Measurements from ENCODE around the gene CYP3A7.
"Not testable (repeated sequence)": the region's sequence is repeated elsewhere in the genome, so short reads cannot be mapped to it uniquely, and the experiment has no call there.

The CYP3A7 gene

GRCh38 chr7:99698867-99699730 is 35.9 kb downstream of the CYP3A7 start:
- H3K4me3 Mint-ChIP-seq; H3K4me1 Mint-ChIP-seq (ENCODE audit: low read depth); H3K27ac Mint-ChIP-seq; H3K36me3 Mint-ChIP-seq; H3K27me3 Mint-ChIP-seq; H3K9me3 Mint-ChIP-seq (ENCODE audit: low read depth): not testable (repeated sequence)

GRCh38 chr7:99694912-99695304 is 40.1 kb downstream of the CYP3A7 start:
- Mint-ChIP-seq H3K9me3 (ENCODE audit: low read depth) (no peaks in the 10 kb centered on the region), H3K27ac (no peak overlapping the region), H3K4me1 (ENCODE audit: low read depth) (peaks cover 26% of the 10 kb centered on the region), H3K4me3 (no peak overlapping the region), H3K36me3 (no peaks in the 10 kb centered on the region), H3K27me3 (no peaks in the 10 kb centered on the region)

GRCh38 chr7:99694201-99694911 is 40.6 kb downstream of the CYP3A7 start:
- H3K9me3 Mint-ChIP-seq (ENCODE audit: low read depth) = no peaks in the 10 kb centered on the region
- no peaks in the 10 kb centered on the region for H3K27me3 Mint-ChIP-seq
- H3K4me1 Mint-ChIP-seq (ENCODE audit: low read depth) = peaks cover 26% of the 10 kb centered on the region
- H3K4me3 Mint-ChIP-seq = no peak overlapping the region
- H3K27ac Mint-ChIP-seq = peak overlapping the region; percentile 16
- no peaks in the 10 kb centered on the region for H3K36me3 Mint-ChIP-seq

- Mint-ChIP-seq H3K9me3 (ENCODE audit: low read depth) (no peaks in the 10 kb centered on the region), H3K27me3 (no peaks in the 10 kb centered on the region), H3K27ac (no peak overlapping the region), H3K36me3 (no peaks in the 10 kb centered on the region), H3K4me3 (peak overlapping the region; percentile 30), H3K4me1 (ENCODE audit: low read depth) (peaks cover 26% of the 10 kb centered on the region)
Observed at GRCh38 chr7:99693427-99694200, 41.4 kb downstream of the CYP3A7 start.

GRCh38 chr7:99693100-99693426 is 41.9 kb downstream of the CYP3A7 start:
- Mint-ChIP-seq H3K27ac (peak overlapping the region; percentile 36), H3K9me3 (ENCODE audit: low read depth) (no peaks in the 10 kb centered on the region), H3K4me3 (peak overlapping the region; percentile 1), H3K4me1 (ENCODE audit: low read depth) (peaks cover 26% of the 10 kb centered on the region), H3K36me3 (no peaks in the 10 kb centered on the region), H3K27me3 (no peaks in the 10 kb centered on the region)

- Mint-ChIP-seq H3K27ac (peak overlapping the region; percentile 36), H3K4me1 (ENCODE audit: low read depth) (peaks cover 26% of the 10 kb centered on the region)
- not testable (repeated sequence) for H3K27me3 Mint-ChIP-seq; H3K9me3 Mint-ChIP-seq (ENCODE audit: low read depth); H3K36me3 Mint-ChIP-seq; H3K4me3 Mint-ChIP-seq
Observed at GRCh38 chr7:99692563-99692962, 42.4 kb downstream of the CYP3A7 start.

- H3K9me3 Mint-ChIP-seq (ENCODE audit: low read depth); H3K27me3 Mint-ChIP-seq; H3K36me3 Mint-ChIP-seq; H3K27ac Mint-ChIP-seq; H3K4me3 Mint-ChIP-seq: not testable (repeated sequence)
- H3K4me1 Mint-ChIP-seq (ENCODE audit: low read depth) = peaks cover 26% of the 10 kb centered on the region
Observed at GRCh38 chr7:99691658-99692057, 43.3 kb downstream of the CYP3A7 start.

- H3K4me3 Mint-ChIP-seq; H3K27ac Mint-ChIP-seq; H3K9me3 Mint-ChIP-seq (ENCODE audit: low read depth); H3K36me3 Mint-ChIP-seq; H3K27me3 Mint-ChIP-seq: not testable (repeated sequence)
- peaks cover 26% of the 10 kb centered on the region for H3K4me1 Mint-ChIP-seq (ENCODE audit: low read depth)
Observed at GRCh38 chr7:99690918-99691317, 44.1 kb downstream of the CYP3A7 start.

- H3K36me3 Mint-ChIP-seq = peaks cover 18% of the 10 kb centered on the region
- H3K4me3 Mint-ChIP-seq; H3K9me3 Mint-ChIP-seq (ENCODE audit: low read depth); H3K27me3 Mint-ChIP-seq; H3K4me1 Mint-ChIP-seq (ENCODE audit: low read depth); H3K27ac Mint-ChIP-seq: not testable (repeated sequence)
Observed at GRCh38 chr7:99685871-99686608, 49.0 kb downstream of the CYP3A7 start.

- Mint-ChIP-seq H3K4me1 (ENCODE audit: low read depth) (no peaks in the 10 kb centered on the region), H3K27ac (no peak overlapping the region), H3K27me3 (no peaks in the 10 kb centered on the region), H3K9me3 (ENCODE audit: low read depth) (no peaks in the 10 kb centered on the region), H3K4me3 (no peak overlapping the region), H3K36me3 (peaks cover 24% of the 10 kb centered on the region)
Observed at GRCh38 chr7:99685129-99685758, 49.8 kb downstream of the CYP3A7 start.

GRCh38 chr7:99679400-99680191 is 55.4 kb downstream of the CYP3A7 start, which contains the start of gene CYP3A5:
Gene CYP3A5 (minus strand): TSS chr7:99679996. CDS start chr7:99679896, 100 bp downstream.
- Mint-ChIP-seq H3K27me3 (no peaks in the 10 kb centered on the region), H3K4me3 (no peak within 1 kb of the TSS), H3K4me1 (ENCODE audit: low read depth) (peaks cover 18% of the 10 kb centered on the region), H3K36me3 (peaks cover 19% of the 10 kb centered on the region), H3K27ac (no peak within 1 kb of the TSS), H3K9me3 (ENCODE audit: low read depth) (no peaks in the 10 kb centered on the region)

- Mint-ChIP-seq H3K27me3 (no peaks in the 10 kb centered on the region), H3K27ac (no peak overlapping the region), H3K36me3 (peaks cover 19% of the 10 kb centered on the region), H3K9me3 (ENCODE audit: low read depth) (no peaks in the 10 kb centered on the region), H3K4me1 (ENCODE audit: low read depth) (peaks cover 23% of the 10 kb centered on the region), H3K4me3 (no peak overlapping the region)
Observed at GRCh38 chr7:99679032-99679399, 56.0 kb downstream of the CYP3A7 start.

GRCh38 chr7:99677648-99678045 is 57.3 kb downstream of the CYP3A7 start:
- Mint-ChIP-seq H3K36me3 (peaks cover 12% of the 10 kb centered on the region), H3K9me3 (ENCODE audit: low read depth) (no peaks in the 10 kb centered on the region), H3K27me3 (no peaks in the 10 kb centered on the region), H3K4me1 (ENCODE audit: low read depth) (peaks cover 25% of the 10 kb centered on the region), H3K27ac (peak overlapping the region; percentile 46), H3K4me3 (no peak overlapping the region)

Measured in activated naive CD8-positive, alpha-beta T cell (primary cell).